ENCODE data around the gene CRYGN. TPM values are rescaled to one million over a fixed set of nuclear protein-coding genes. Genes with fewer than 3 reads are reported as not detected.

Gene CRYGN
- total RNA-seq, 2 experiments from 2014 or later: not detected

GRCh38 chr7:151396328-151396970 is 43.5 kb downstream of the CRYGN start:
- Mint-ChIP-seq H3K27me3 (ENCODE audit: low read depth) (no peaks in the 10 kb centered on the region), H3K4me1 (ENCODE audit: low read depth) (no peaks in the 10 kb centered on the region), H3K4me3 (no peak overlapping the region), H3K9me3 (no peaks in the 10 kb centered on the region), H3K36me3 (ENCODE audit: low read depth) (no peaks in the 10 kb centered on the region), H3K27ac (no peak overlapping the region)
- intact Hi-C loops (cut with micrococcal nuclease): no loop called here
- DNase-seq: no peak
- CTCF ChIA-PET: interaction anchor here (0.9 kb wide), 1 partner anchor 81 kb away, joined by 7 read pairs; no protein-coding TSS in a partner anchor

GRCh38 chr7:151395036-151395367 is 44.9 kb downstream of the CRYGN start:
- Mint-ChIP-seq H3K9me3 (no peaks in the 10 kb centered on the region), H3K27me3 (ENCODE audit: low read depth) (no peaks in the 10 kb centered on the region), H3K4me3 (no peak overlapping the region), H3K4me1 (ENCODE audit: low read depth) (no peaks in the 10 kb centered on the region), H3K36me3 (ENCODE audit: low read depth) (no peaks in the 10 kb centered on the region), H3K27ac (no peak overlapping the region)
- intact Hi-C loops (cut with micrococcal nuclease): no loop called here
- DNase-seq: no peak
- CTCF ChIA-PET: no interaction called here

- Mint-ChIP-seq H3K27me3 (ENCODE audit: low read depth) (no peaks in the 10 kb centered on the region), H3K4me3 (no peak overlapping the region), H3K4me1 (ENCODE audit: low read depth) (no peaks in the 10 kb centered on the region), H3K9me3 (no peaks in the 10 kb centered on the region), H3K36me3 (ENCODE audit: low read depth) (no peaks in the 10 kb centered on the region), H3K27ac (no peak overlapping the region)
- DNase-seq: no peak
- CTCF ChIA-PET: no interaction called here
- intact Hi-C loops (cut with micrococcal nuclease): no loop called here
Measured at GRCh38 chr7:151394076-151395035, 45.6 kb downstream of the CRYGN start.

- no peaks in the 10 kb centered on the region for H3K27me3 Mint-ChIP-seq (ENCODE audit: low read depth)
- no peaks in the 10 kb centered on the region for H3K4me1 Mint-ChIP-seq (ENCODE audit: low read depth)
- CTCF ChIA-PET: no interaction called here
- H3K9me3 Mint-ChIP-seq: no peaks in the 10 kb centered on the region
- H3K27ac Mint-ChIP-seq: no peak overlapping the region
- H3K4me3 Mint-ChIP-seq: no peak overlapping the region
- intact Hi-C loops (cut with micrococcal nuclease): no loop called here
- DNase-seq: no peak
- no peaks in the 10 kb centered on the region for H3K36me3 Mint-ChIP-seq (ENCODE audit: low read depth)
Measured at GRCh38 chr7:151393031-151393977, 46.6 kb downstream of the CRYGN start.

GRCh38 chr7:151392426-151392825 is 47.5 kb downstream of the CRYGN start:
- Mint-ChIP-seq H3K27me3 (ENCODE audit: low read depth) (no peaks in the 10 kb centered on the region), H3K27ac (no peak overlapping the region), H3K9me3 (no peaks in the 10 kb centered on the region), H3K36me3 (ENCODE audit: low read depth) (no peaks in the 10 kb centered on the region), H3K4me1 (ENCODE audit: low read depth) (no peaks in the 10 kb centered on the region), H3K4me3 (no peak overlapping the region)
- CTCF ChIA-PET: no interaction called here
- no peak for DNase-seq
- intact Hi-C loops (cut with micrococcal nuclease): no loop called here

GRCh38 chr7:151392002-151392401 is 47.9 kb downstream of the CRYGN start:
- no peak overlapping the region for H3K4me3 Mint-ChIP-seq
- H3K9me3 Mint-ChIP-seq: no peaks in the 10 kb centered on the region
- CTCF ChIA-PET: no interaction called here
- H3K27me3 Mint-ChIP-seq (ENCODE audit: low read depth): no peaks in the 10 kb centered on the region
- H3K36me3 Mint-ChIP-seq (ENCODE audit: low read depth): no peaks in the 10 kb centered on the region
- no peak overlapping the region for H3K27ac Mint-ChIP-seq
- H3K4me1 Mint-ChIP-seq (ENCODE audit: low read depth): no peaks in the 10 kb centered on the region
- DNase-seq: no peak
- intact Hi-C loops (cut with micrococcal nuclease): no loop called here

GRCh38 chr7:151391358-151391730 is 48.6 kb downstream of the CRYGN start:
- intact Hi-C loops (cut with micrococcal nuclease): no loop called here
- no peaks in the 10 kb centered on the region for H3K36me3 Mint-ChIP-seq (ENCODE audit: low read depth)
- no peaks in the 10 kb centered on the region for H3K4me1 Mint-ChIP-seq (ENCODE audit: low read depth)
- CTCF ChIA-PET: no interaction called here
- H3K27me3 Mint-ChIP-seq (ENCODE audit: low read depth): no peaks in the 10 kb centered on the region
- DNase-seq: no peak
- no peak overlapping the region for H3K27ac Mint-ChIP-seq
- no peak overlapping the region for H3K4me3 Mint-ChIP-seq
- H3K9me3 Mint-ChIP-seq: no peaks in the 10 kb centered on the region

- intact Hi-C loops (cut with micrococcal nuclease): no loop called here
- H3K9me3 Mint-ChIP-seq: no peaks in the 10 kb centered on the region
- no peaks in the 10 kb centered on the region for H3K4me1 Mint-ChIP-seq (ENCODE audit: low read depth)
- H3K4me3 Mint-ChIP-seq: no peak overlapping the region
- H3K36me3 Mint-ChIP-seq (ENCODE audit: low read depth): no peaks in the 10 kb centered on the region
- CTCF ChIA-PET: no interaction called here
- no peak overlapping the region for H3K27ac Mint-ChIP-seq
- no peaks in the 10 kb centered on the region for H3K27me3 Mint-ChIP-seq (ENCODE audit: low read depth)
- no peak for DNase-seq
Measured at GRCh38 chr7:151390598-151391357, 49.2 kb downstream of the CRYGN start.

- no peaks in the 10 kb centered on the region for H3K36me3 Mint-ChIP-seq (ENCODE audit: low read depth)
Measured at GRCh38 chr7:151389768-151390597, 50.0 kb downstream of the CRYGN start.

GRCh38 chr7:151389096-151389767 is 50.7 kb downstream of the CRYGN start:
- no peak overlapping the region for H3K27ac Mint-ChIP-seq
- H3K27me3 Mint-ChIP-seq (ENCODE audit: low read depth): no peaks in the 10 kb centered on the region
- no peaks in the 10 kb centered on the region for H3K4me1 Mint-ChIP-seq (ENCODE audit: low read depth)
- no peaks in the 10 kb centered on the region for H3K9me3 Mint-ChIP-seq
- CTCF ChIA-PET: interaction anchor here (0.6 kb wide), 1 partner anchor 21 kb away, joined by 3 read pairs; no protein-coding TSS in a partner anchor
- H3K36me3 Mint-ChIP-seq (ENCODE audit: low read depth): no peaks in the 10 kb centered on the region
- no peak for DNase-seq
- no peak overlapping the region for H3K4me3 Mint-ChIP-seq
- intact Hi-C loops (cut with micrococcal nuclease): no loop called here

More at GRCh38 chr7:151389768-151390597, 50.0 kb downstream of the CRYGN start:
- no peak overlapping the region for H3K27ac Mint-ChIP-seq
- no peaks in the 10 kb centered on the region for H3K9me3 Mint-ChIP-seq
- H3K4me1 Mint-ChIP-seq (ENCODE audit: low read depth): no peaks in the 10 kb centered on the region
- no peaks in the 10 kb centered on the region for H3K27me3 Mint-ChIP-seq (ENCODE audit: low read depth)
- DNase-seq: no peak
- intact Hi-C loops (cut with micrococcal nuclease): no loop called here
- CTCF ChIA-PET: no interaction called here
- no peak overlapping the region for H3K4me3 Mint-ChIP-seq

GRCh38 chr7:151388430-151388829 is 51.5 kb downstream of the CRYGN start:
- CTCF ChIA-PET: no interaction called here
- H3K27ac Mint-ChIP-seq: no peak overlapping the region
- no peak overlapping the region for H3K4me3 Mint-ChIP-seq
- no peak for DNase-seq
- H3K4me1 Mint-ChIP-seq (ENCODE audit: low read depth): no peaks in the 10 kb centered on the region
- no peaks in the 10 kb centered on the region for H3K9me3 Mint-ChIP-seq
- peaks cover 4% of the 10 kb centered on the region for H3K27me3 Mint-ChIP-seq (ENCODE audit: low read depth)
- H3K36me3 Mint-ChIP-seq (ENCODE audit: low read depth): no peaks in the 10 kb centered on the region
- intact Hi-C loops (cut with micrococcal nuclease): no loop called here
